Hematopoietic multipotent progenitor cell (in vitro differentiated cells): ENCODE data around the gene ACTN4. TPM values are rescaled to one million over a fixed set of nuclear protein-coding genes. Genes with fewer than 3 reads are reported as not detected.

Experiments used
- DNase-seq, 3 donors: peaks; one replicate each; pipeline ENCODE4 v3.0.0-alpha.2; 2011 to 2015; ENCODE audit warnings: low read depth in 2 of 3, low spot score in 2 of 3
- total RNA-seq: library from RNA; depleted of rRNA; stranded (reverse); fragments of >200 nt; gene quantifications from one replicate; pipeline ENCODE4 v1.2.3, GENCODE V29; 2012

ACTN4 gene
- total RNA-seq, 1 donor: 264 TPM

GRCh38 chr19:38706792-38707511, 59.5 kb downstream of the ACTN4 start:
- DNase-seq: no peak

- no peak for DNase-seq
Measured at GRCh38 chr19:38707512-38708114, 60.2 kb downstream of the ACTN4 start.

GRCh38 chr19:38708413-38709024, 61.1 kb downstream of the ACTN4 start:
- no peak for DNase-seq

- no peak for DNase-seq
Measured at GRCh38 chr19:38709119-38709518, 61.7 kb downstream of the ACTN4 start.

- no peak for DNase-seq
Measured at GRCh38 chr19:38709671-38710415, 62.4 kb downstream of the ACTN4 start.

GRCh38 chr19:38710416-38710702, 62.9 kb downstream of the ACTN4 start:
- DNase-seq: no peak

GRCh38 chr19:38710928-38711725, 63.7 kb downstream of the ACTN4 start:
- DNase-seq: no peak

- no peak for DNase-seq
Measured at GRCh38 chr19:38711726-38712153, 64.3 kb downstream of the ACTN4 start.

- DNase-seq: no peak
Measured at GRCh38 chr19:38712161-38712748, 64.8 kb downstream of the ACTN4 start.

- no peak for DNase-seq
Measured at GRCh38 chr19:38713227-38713649, 65.8 kb downstream of the ACTN4 start.

GRCh38 chr19:38713865-38714264, 66.4 kb downstream of the ACTN4 start:
- DNase-seq: no peak

GRCh38 chr19:38714354-38714778, 66.9 kb downstream of the ACTN4 start:
- no peak for DNase-seq

- DNase-seq: no peak
Measured at GRCh38 chr19:38715555-38715954, 68.1 kb downstream of the ACTN4 start.

- DNase-seq: no peak
Measured at GRCh38 chr19:38717051-38717450, 69.6 kb downstream of the ACTN4 start.

GRCh38 chr19:38717855-38718254, 70.4 kb downstream of the ACTN4 start:
- no peak for DNase-seq

- no peak for DNase-seq
Measured at GRCh38 chr19:38718747-38719543, 71.5 kb downstream of the ACTN4 start.

GRCh38 chr19:38719761-38720558, 72.5 kb downstream of the ACTN4 start:
- no peak for DNase-seq

- DNase-seq: no peak
Measured at GRCh38 chr19:38720559-38721236, 73.2 kb downstream of the ACTN4 start.
